ENCODE data around the gene ATP8A1.
"Not testable (repeated sequence)": the region's sequence is repeated elsewhere in the genome, so short reads cannot be mapped to it uniquely, and the experiment has no call there.

The ATP8A1 gene

DNA sequence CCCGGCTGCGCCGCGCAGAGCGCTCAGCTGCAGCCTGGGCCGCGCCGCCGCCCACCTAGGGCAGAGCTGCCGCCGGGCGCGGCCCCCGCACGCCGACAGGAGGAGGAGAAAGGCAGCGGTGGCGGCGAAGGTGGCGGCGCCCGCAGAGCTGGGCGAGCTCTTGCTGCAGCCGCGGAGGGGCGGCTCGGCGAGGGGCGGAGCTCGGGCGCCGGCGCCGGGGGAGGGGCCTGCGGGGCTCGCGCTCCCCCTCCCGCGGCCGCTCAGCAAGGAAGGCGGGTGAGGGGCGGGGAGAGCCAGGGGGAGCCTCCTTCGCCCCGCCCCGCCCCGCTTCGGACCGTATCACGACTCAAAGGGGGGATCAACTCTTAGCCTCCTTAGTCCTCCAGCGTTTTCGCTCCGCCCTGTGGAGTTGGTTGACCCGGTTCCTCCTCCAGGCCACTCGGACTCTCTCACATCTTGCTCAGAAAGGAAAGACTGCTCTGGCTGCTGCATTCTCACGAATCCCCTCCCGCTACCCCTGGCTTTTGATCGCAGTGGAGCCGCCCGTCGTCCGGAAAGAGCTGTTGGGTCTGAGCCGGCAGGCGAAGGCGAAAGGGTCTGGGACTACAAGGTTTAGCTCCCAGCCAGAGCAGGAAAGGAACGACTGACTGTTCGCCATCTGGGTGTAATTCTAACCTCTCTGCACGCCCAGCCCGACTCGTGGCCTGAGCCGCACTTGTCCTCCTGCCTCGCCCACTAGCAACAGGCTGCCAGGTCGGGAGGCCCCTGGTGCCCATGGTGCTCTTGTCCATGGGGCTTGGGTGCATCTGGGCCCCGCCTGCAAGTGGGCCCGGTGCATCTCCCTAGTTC, at the start of gene ATP8A1:
Gene ATP8A1 (minus strand): TSS at position 162 of the 849 bp plus-strand sequence. CDS start 232 bp downstream, outside the sequence.
- peak; percentile 97 for DNase-seq

DNA sequence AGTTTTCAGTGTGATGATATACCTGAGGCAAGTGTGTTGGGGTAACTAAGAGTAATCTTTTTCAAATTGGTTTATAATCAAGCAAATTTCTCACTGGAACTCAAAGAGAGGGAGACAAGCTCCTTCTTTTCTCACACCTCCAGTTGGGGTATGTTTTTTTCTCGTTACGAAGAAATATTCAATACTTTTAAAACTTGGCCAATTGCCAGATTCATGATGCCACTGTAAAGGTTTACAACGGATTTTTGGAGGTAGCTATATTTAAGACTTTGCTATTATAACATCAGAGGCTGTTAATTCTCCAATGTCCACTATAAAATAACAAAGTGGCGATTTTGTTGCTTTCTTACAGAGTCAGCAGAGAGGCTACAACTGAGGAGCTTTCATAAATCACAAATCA, 49.2 kb upstream of the ATP8A1 start:
- no peak for DNase-seq

DNA sequence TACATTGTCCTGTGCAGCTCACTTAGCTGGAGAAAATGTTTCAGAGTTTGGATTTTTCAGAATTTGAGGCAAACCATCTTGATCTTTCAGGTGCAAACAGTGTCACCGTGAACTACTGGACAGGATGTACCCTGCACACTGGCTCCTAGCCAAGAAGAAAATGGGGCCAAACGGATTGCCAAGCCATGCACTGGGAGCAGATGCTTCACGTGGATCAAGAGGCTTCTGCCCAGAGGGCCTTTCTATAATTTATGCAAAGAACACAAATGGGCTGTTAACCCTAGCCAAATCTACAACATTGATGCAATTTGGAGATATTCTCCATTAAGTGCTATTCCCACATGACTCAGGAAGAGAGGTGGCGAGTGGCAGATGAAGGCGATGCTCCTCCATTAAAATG, 46.9 kb upstream of the ATP8A1 start:
- DNase-seq: no peak

DNA sequence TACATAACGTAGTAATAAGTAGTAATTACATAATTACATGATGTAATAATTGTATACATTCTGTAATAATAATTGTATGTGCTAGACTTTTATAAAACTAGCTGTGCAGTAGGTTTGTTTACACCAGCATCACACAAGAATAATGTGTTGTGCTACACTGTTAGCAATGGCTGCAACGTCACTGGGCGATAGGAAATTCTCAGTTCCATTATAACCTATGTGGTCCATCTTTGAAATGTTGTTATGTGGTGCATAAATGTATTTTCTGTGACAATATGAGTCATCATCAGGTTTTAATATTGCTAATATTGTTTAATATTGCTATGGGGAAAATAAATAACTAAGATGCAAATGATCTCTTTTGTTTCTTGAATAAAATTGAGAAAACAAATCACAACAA, 46.0 kb upstream of the ATP8A1 start:
- no peak for DNase-seq

DNA sequence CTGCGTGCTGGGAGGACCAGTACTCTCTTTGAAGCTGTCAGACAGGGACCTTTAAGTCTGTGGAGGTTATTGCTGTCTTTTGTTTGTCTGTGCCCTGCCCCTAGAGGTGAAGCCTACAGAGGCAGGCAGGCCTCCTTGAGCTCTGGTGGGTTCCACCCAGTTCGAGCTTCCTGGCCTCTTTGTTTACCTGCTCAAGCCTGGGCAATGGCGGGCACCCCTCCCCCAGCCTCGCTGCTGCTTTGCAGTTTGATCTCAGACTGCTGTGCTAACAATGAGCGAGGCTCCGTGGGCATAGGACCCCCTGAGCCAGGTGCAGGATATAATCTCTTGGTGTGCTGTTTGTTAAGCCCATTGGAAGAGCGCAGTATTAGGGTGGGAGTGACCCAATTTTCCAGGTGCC, 44.9 kb upstream of the ATP8A1 start:
- DNase-seq: not testable (repeated sequence)

DNA sequence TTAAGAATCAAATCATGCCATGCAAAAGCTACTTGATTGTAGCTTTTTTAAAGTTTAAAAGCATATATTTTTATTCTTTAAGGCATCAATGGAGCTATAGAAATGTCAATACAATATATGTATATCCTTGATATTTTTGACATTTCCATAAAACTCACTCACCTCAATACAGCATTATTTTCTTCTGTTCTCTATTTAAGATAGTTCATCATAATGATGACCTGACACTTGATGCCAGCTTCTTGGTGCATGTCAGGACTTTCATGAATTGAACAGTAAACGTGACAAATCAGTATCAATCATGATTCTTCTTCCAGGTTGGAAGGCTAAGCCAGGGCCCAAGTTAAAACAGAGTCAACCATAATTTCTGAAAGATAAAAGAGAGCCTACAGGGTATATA, 33.6 kb upstream of the ATP8A1 start:
- no peak for DNase-seq

DNA sequence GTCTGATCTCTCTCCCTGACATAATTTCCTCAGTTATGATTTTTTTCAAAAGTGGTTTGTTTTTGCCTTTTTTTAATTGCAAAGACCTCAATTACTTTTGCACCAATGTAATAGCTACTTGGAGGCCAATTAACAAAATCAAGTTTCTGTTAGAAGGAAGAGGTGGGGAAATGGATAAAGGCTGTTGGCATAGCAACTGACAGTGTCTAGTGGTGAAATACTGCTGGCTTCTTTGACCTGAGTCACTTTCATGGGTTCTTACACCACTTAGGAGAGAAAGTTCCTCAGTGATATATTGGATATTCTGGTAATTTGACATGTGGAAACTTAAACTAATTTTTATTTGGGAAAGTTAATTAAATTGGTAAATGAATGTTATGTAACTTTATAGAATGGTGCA, 26.5 kb upstream of the ATP8A1 start:
- no peak for DNase-seq

DNA sequence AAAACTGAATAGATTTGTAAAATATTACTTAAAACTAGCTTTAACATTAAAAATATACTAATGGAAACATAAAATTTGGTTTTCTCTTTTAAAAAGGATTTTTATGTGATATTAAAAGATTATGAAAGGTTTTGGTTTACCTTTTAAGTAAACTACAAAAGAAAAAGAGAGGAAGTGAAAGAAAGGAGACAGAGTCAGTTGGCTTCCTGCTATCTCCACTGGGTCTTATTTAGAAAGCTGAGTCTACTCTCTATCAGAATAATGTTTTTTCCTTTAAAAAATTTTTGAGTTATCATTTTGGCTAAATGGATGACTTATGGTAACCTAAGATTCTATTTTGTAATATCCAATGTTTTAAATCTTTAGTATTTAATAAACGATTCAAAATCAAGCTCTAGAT, 21.6 kb upstream of the ATP8A1 start:
- no peak for DNase-seq

DNA sequence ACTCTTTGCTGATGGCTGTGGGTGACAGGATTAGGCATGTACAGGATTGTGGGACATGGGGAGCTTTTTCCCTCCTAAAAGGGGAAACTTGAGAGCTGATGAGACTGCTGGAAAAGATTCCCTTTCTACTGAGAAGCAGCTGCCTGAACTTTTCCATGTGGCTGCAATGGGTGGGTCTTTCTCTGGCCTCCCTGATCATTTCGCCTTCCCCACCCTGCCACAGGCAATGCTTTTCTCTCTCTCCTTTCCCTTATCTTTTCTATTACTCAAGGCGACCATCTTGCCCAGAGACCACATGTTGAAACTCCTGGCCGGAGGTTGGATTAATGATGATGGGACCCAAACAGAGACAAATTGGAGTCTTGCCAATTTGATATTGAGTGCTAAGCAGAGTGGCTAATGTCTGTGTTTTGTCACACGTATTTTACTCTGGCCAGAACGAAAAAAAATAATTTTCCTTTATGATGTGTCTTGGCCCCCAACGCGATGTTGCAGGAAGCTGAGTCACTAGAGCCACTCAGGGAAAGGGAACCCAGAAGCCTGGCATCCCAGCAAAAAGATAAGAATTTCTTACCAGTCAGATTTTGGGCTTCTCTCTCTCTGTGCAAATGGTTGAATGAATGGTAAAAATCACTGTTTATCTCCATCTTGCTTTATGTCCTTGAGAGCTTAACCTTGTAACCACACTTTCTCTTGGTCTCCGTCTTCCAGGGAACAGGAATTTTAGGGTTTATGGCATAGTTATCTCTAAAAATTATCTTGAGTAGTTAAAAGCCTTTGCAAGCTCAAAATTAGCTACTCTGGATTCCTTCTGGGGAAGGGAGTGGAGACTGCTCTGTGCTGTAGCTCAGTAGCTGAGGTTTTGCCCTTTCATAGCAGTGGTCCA, 19.4 kb upstream of the ATP8A1 start:
- no peak for DNase-seq

DNA sequence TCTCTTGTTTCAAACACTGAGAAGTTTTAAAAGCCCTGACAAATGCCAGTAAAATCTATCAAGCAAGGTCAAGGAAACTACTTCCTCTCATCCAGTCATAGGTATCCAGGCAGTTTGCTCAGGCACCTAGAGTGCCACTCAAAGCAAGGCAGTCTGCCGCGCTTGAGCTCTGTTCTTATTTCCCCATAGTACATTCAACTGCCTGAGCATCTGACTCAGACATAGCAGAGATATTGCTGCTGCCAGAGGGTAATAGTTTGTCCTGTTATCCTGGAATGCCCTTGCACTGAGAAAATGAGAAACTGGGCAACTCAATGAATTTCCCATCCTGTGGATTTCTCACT, 16.1 kb upstream of the ATP8A1 start:
- no peak for DNase-seq

DNA sequence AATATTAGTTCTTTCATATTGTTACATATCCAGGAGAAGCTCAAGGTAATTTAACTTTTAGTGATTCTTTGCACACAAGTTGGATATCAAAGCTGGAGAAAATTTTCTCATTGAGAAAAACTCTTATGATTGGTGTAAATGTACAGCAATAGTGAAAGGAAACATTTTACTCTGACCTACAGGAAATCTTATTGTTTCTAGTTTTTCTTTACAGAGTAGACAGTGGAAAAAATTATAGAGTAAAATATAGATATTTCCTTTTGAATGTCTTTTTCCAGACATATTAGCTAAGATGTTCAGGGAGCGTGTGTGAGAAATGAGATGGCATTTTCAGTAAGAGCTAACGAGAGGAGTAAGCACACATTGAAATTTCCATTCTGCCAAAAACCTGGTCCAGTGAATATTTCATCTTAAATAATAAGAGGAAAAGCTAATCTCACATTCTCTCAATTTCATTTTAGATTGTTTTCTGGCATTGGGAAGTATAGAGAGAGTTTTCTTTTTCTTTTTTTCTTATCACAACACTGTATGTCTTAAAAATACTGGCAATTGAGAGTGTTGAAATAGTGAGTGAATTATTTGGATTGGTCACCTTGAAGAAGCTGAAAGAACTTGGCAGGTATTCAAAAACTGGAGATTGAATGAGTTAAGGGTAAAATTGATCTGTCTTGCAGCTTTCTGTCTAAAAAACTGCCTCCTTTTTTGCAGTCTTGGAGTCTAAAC, 15.6 kb upstream of the ATP8A1 start:
- DNase-seq: no peak

DNA sequence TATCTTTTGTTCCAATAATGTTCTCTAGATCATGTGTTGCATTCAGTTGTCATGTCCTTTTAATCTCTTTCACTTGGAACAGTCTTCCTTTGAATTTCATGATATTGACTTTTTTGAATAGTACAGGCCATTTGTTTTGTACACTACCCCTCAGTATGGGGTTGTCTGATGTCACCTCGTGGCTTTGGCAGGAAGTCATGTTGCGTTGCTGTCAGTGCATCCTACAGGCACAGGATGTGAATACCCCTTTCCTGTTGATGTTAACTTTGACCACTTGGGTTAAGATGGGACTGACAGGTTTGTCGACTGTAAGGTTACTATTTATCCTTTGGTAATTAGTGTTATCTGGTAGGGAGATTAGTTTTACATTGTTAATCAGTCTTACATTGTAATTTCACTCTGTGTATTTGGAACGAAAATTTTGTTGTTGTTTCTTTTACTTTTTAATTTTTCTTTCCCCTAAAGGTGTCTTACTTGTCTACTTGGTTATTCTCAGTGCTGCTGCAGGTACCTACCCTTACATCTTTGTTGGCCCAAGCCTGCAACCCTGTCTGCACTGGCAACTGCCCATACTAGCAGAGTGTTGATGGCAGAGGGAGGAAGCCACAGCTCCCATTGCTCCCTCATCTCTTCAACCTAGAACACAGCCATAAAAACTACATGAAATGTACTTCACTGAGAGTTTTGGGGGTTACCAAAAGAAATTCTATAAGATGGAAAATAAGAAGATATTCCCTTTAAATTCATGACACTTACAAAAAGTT, 14.7 kb upstream of the ATP8A1 start:
- no peak for DNase-seq

DNA sequence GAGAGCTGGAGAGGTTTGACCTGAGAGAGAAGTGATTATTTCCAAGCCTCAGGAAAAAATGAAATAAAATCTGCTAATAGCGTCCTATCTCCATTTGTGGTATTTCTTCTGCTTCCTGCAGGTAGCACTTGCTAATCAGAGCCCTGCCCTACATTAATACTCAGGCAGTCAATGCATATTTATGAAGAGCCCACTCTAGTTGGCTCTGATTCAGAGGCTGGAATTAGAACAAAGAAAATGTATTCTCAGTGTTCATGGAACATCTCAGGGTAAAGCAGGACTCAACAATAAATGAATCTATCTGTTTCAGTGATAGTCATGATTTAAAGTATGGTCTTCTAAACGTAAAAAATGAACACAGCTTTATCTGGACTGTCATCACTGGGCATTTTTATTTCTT, 1.4 kb upstream of the ATP8A1 start:
- DNase-seq: no peak

DNA sequence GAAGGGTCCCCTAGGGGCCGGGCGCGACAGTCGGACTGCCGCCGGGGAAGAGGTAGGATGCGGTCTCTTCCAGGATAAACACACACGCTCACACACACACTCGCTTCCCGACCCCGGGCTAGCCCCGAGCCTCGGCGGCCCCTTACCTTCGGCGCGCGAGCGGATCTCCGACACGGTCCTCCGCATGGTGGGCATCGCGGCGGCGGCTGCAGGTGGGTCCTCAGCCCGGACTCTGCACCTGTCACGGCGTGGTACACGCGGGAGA, 294 bp downstream of the ATP8A1 start:
- no peak for DNase-seq

DNA sequence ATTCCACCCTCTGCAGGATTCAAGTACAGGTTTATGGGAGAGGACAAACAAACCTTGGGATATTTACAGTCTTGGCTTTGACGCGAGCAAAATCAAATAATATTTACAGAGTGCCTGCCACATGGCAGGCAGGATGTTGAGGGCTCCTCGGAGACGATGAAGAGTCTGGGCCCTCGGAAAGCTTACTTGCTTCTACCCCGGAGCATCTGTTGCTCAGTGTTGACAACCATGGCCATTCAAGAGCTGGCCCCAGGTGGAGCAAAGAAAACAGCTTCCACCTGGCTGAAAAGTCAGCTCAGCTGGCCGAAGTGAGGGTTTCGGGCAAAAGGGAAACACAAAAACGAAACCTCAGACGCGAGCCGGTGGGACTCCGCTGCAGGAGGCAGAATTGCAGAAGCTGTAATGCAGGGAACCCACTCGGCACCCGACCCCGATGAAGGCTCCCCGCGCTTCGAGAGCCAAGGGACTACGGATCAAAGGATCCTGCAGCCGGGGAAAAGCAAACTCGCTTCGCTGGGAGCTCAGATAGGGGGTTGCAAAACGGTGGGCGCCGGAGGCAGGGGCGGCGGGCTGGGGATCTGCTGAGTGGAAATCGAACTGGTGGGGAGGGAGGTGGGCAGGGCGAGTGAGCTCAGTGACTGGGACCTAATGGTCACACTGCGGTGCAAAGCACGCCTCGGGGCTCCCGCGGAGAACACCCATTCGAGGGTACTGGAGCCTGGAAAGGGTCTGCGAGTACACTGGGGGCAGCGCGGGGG, 805 bp downstream of the ATP8A1 start:
- peak; percentile 83 for DNase-seq

DNA sequence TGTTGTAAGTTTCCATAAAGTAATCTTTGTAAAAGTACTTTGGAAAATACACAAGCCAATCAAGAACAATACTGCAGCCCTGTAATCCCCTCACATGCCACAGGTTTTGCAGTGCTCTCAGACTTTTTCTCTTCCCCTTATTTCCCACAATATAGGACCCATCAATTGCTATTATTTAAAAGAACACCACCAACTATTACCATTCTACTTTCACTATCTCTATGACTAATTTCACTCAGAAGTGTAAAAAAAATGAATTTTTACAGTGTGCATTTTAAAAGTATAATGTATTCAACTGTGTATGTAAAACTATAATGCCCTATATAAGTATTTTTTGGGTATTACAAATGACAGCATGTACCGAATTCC, 1.7 kb downstream of the ATP8A1 start:
- no peak for DNase-seq

DNA sequence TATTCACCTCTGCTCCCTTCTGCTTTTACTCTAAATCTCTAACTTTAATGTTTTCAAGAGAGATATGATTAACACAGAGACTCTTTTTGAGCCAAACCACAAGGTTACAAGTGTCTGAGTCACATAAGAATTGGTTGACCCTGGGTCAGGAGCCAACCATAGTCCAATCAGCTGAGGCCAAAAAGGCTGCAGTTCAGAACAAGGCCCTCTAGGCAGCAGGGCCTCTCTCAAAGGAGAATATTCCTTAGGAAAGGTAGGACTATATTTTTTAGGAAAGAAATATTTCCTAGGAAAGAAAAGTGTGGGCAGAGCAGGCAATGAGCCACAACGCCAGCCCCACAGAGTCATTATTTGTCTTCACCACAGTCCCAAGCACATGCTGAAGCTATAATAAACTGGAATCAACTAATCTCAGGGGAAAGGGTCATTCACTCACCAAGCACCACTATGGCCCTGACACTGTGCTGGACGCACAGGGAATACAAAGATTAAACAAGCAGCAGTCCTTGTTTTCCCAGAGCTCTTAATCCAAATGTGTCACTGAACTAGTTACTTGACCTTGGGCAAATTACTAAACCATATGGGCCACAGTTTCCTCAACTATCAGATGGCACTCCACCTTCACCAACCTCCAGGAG, 2.2 kb downstream of the ATP8A1 start:
- DNase-seq: no peak

DNA sequence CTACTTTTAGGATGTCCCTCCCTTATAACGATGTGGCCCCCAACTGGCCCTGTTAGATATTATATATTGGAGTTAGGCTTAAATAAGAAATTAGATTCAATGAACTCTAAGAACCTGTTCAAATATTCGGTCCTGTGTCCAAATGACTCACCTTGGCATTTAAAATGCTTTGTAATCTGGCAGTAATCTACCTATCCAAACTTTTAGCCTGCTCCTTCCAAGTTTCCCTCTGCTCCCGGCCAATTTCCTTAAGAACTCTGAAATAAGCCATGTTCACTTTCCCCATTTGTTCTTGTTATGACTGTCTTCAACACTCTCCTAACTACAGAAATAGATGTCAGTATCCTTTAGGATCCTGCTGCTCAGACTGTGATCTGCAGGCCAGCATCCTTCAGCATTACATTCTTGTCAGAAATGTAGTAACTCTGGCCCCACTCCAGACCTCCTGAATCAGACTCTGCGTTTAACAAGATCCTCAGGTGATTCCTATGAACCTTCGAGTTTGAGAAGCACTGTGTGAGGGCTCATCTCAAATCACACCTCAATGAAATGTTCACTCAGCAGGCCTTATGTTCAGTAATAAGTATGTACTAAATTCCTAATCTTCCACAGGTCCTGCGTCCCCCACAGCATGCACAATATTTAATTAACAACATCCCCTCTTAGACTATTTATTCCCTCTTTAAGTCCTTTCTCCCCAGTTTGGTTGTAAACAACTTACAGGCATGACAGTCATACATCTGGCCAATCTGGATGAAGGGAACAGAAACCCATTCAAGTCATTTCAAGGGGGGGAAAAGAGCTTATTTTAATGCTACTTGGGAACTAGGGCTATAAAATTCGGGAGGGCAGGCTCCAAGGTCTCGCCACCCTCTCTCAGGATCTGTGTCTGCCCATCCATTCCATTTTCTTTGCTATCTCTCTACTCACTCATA, 3.0 kb downstream of the ATP8A1 start:
- no peak for DNase-seq

DNA sequence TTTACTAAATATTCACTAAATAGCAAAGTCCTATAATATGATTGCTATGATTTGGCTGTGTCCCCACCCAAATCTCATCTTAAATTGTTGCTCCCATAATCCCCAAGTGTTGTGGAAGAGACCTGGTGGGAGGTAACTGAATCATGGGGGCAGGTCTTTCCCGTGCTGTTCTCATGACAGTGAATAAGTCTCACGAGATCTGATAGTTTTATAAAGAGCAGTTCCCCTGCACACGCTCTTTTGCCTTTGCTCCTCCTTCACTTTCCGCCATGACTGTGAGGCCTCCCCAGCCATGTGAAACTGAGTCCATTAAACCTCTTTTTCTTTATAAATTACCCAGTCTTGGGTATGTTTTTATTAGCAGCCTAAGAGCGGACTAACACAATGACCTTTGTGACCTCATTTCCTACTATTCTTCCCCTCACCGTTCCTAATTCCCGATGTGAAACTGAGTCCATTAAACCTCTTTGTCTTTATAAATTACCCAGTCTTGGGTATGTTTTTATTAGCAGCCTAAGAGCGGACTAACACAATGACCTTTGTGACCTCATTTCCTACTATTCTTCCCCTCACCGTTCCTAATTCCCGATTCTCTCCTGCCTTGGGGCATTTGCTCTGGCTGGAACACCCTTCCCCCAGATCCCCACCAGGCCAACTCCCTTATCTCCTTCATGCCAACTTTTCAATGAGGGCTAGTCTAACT, 4.2 kb downstream of the ATP8A1 start:
- DNase-seq: not testable (repeated sequence)

DNA sequence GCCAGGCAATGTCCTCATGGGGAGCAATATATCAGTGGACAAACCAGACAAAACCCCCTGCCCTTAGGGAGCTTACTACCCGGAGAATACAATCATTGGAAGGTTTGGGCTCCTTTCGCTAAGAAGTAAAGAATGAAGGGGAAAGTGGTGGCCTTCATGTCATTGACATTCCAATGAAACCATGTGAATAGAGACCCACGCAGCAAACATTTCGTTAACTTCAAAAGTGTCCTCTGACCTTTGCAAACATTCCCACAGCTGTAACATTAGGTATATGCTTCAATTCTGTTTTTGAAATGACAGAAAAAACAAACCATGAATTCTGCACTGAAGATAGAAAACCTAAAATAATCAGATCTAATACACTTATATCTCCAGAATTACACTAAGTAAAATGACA, 7.0 kb downstream of the ATP8A1 start:
- no peak for DNase-seq

Data from activated CD8-positive, alpha-beta memory T cell treated with anti-CD3 and anti-CD28 coated beads for 24 hours (primary cell).